GM23248 (cell line): ENCODE results near the gene NPFFR1. TPM values are rescaled to one million over a fixed set of nuclear protein-coding genes. Genes with fewer than 3 reads are reported as not detected.

Experiments used
- DNase-seq: peaks from one replicate; pipeline ENCODE4 v3.0.0-alpha.2; 2015
- H2AFZ ChIP-seq: fragments of 200-600 bp; sonication (generic); 2 replicates; pipeline ENCODE4 v1.6.1; 2016; ENCODE audit warnings: antibody characterized with exemption
- H3F3A ChIP-seq: fragments of 200-600 bp; sonication (generic); 2 replicates; pipeline ENCODE4 v1.6.1; 2016; ENCODE audit warnings: mild to moderate bottlenecking, antibody characterized with exemption, mixed run types; ENCODE audit not compliant: insufficient read depth
- H3K27ac ChIP-seq: fragments of 200-600 bp; sonication (generic); 2 replicates; pipeline ENCODE4 v1.5.1; 2016; ENCODE audit warnings: mild to moderate bottlenecking
- H3K27me3 ChIP-seq: fragments of 200-600 bp; sonication (generic); replicated peaks from 2 replicates; pipeline ENCODE4 v1.6.1; 2016; ENCODE audit warnings: mild to moderate bottlenecking; ENCODE audit not compliant: insufficient read depth
- H3K36me3 ChIP-seq: fragments of 200-600 bp; sonication (generic); 2 replicates; pipeline ENCODE4 v1.6.1; 2016; ENCODE audit warnings: low read depth, mild to moderate bottlenecking
- H3K4me1 ChIP-seq: fragments of 200-600 bp; sonication (generic); 2 replicates; pipeline ENCODE4 v1.6.1; 2016; ENCODE audit warnings: mild to moderate bottlenecking; ENCODE audit not compliant: insufficient read depth
- H3K4me2 ChIP-seq: fragments of 200-600 bp; sonication (generic); one replicate; pipeline ENCODE4 v1.6.1; 2016; ENCODE audit warnings: mild to moderate bottlenecking; ENCODE audit not compliant: unreplicated experiment
- H3K4me3 ChIP-seq: fragments of 200-600 bp; sonication (generic); 2 replicates; pipeline ENCODE4 v1.5.1; 2016; ENCODE audit warnings: mild to moderate bottlenecking
- H3K79me2 ChIP-seq: fragments of 200-600 bp; sonication (generic); 2 replicates; pipeline ENCODE4 v1.6.1; 2016; ENCODE audit warnings: mild to moderate bottlenecking; ENCODE audit not compliant: insufficient read depth
- H3K9ac ChIP-seq: fragments of 200-600 bp; sonication (generic); 2 replicates; pipeline ENCODE4 v1.6.1; 2016; ENCODE audit warnings: mild to moderate bottlenecking
- H3K9me2 ChIP-seq: fragments of 200-600 bp; sonication (generic); 2 replicates; pipeline ENCODE4 v1.6.1; 2016; ENCODE audit warnings: mixed run types, mild to moderate bottlenecking, moderate library complexity; ENCODE audit not compliant: insufficient read depth
- H3K9me3 ChIP-seq: fragments of 200-600 bp; sonication (generic); one replicate; pipeline ENCODE4 v1.6.1; 2017; ENCODE audit warnings: low read depth
- H4K20me1 ChIP-seq: fragments of 200-600 bp; sonication (generic); 2 replicates; pipeline ENCODE4 v1.6.0; 2016; ENCODE audit not compliant: insufficient read depth
- EZH2 ChIP-seq: fragments of 200-600 bp; sonication (generic); IDR thresholded peaks from 2 replicates; pipeline ENCODE4 v1.6.1; 2018; ENCODE audit warnings: antibody characterized with exemption, mild to moderate bottlenecking; ENCODE audit not compliant: insufficient read depth, poor library complexity, severe bottlenecking
- EZH2phosphoT487 ChIP-seq: fragments of 200-600 bp; sonication (generic); IDR thresholded peaks from 2 replicates; pipeline ENCODE4 v1.6.1; 2018; ENCODE audit warnings: antibody characterized with exemption, moderate library complexity, mild to moderate bottlenecking, low read depth; ENCODE audit not compliant: insufficient read depth
- WGBS, 2 experiments: methylation state at CpG; one replicate each; pipeline ENCODE4 v1.1.6; 2015 to 2017; ENCODE audit warnings: low lambda C conversion rate in 2 of 2, low coverage in 1 of 2; ENCODE audit errors: missing lambda C conversion rate in 2 of 2; 5-methylcytosine and 5-hydroxymethylcytosine counted together
- in situ Hi-C: fragments of 300-500 bp; cut with MboI; formaldehyde crosslinking; loops from 2 replicates; pipeline ENCODE4 v1.15.0; 2020
- polyA plus RNA-seq: library from polyadenylated mRNA; unstranded; fragments of >200 nt; fragmentation: Nextera tagmentation; extraction: Ambion mirVana; gene quantifications from 2 replicates; pipeline ENCODE4 v1.2.1, GENCODE V29; 2016
- total RNA-seq: library from RNA; depleted of rRNA; stranded (reverse); fragments of >200 nt; shearing (Covaris generic); gene quantifications from 2 replicates; pipeline ENCODE4 v1.2.3, GENCODE V29; 2014

Gene NPFFR1
- total and polyA plus RNA-seq, 2 experiments from 2014 or later = not detected

DNA sequence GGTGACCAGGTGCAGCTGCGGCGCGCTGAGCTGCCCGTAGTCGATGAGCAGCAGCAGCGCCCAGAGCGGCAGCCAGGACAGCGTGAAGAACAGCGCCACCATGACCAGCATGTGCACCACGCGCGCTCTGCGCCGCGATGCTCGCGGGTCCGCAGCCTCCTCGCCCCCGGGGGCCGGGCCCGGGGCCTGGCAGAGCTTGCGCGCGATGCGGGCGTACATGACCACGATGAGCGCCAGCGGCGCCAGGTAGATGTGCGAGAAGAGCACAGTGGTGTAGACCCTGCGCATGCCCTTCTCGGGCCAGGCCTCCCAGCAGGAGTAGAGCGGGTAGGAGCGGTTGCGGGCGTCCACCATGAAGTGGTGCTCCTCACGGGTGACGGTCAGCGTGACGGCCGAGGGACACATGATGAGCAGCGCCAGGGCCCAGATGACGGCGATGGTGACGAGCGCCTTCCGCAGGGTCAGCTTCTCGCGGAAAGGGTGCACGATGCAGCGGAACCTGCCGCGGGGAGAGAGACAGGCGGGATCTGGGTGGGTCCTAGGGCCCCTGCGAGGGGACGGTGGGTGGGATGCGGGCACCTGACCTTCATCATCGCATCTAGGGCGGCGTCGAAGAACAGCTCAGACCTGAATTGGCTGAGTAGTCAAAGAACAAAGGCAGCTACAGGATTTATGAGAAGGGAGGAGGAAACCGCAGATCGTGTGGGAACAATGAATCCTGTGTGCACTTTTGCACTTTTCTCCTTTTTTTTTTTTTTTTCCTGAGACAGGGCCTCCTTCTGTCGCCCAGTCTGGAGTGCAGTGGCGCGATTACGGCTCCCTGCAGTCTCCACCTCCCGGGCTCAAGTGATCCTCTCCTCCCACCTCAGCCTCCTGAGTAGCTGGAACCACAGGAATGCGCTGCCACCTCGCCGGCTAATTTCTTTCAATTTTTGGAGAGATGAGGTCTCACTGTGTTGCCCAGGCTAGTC, 28.2 kb downstream of the NPFFR1 start:
- Histone ChIP-seq H3K27me3 (peaks cover 51% of the 10 kb centered on the region), H4K20me1 (no peaks in the 10 kb centered on the region), H3K27ac (no peak overlapping the region), H3F3A (no peaks in the 10 kb centered on the region), H3K79me2 (no peaks in the 10 kb centered on the region), H3K9me2 (no peaks in the 10 kb centered on the region), H3K9me3 (no peaks in the 10 kb centered on the region), H2AFZ (no peak overlapping the region; the same call in 1 of the 2 replicates), H3K4me3 (no peak overlapping the region), H3K36me3 (no peaks in the 10 kb centered on the region), H3K9ac (no peak overlapping the region), H3K4me2 (no peak overlapping the region), H3K4me1 (0 out of 2 replicates have a peak, but pooled peaks cover 5% of the 10 kb centered on the region)
- in situ Hi-C loops = no loop called here
- DNase-seq = peak; percentile 15
- TF ChIP-seq EZH2phosphoT487 = no peak
- no peak for TF ChIP-seq EZH2
- WGBS, 2 experiments = 23 to 24% methylated on average over 68 to 70 of the region's 73 CpGs

DNA sequence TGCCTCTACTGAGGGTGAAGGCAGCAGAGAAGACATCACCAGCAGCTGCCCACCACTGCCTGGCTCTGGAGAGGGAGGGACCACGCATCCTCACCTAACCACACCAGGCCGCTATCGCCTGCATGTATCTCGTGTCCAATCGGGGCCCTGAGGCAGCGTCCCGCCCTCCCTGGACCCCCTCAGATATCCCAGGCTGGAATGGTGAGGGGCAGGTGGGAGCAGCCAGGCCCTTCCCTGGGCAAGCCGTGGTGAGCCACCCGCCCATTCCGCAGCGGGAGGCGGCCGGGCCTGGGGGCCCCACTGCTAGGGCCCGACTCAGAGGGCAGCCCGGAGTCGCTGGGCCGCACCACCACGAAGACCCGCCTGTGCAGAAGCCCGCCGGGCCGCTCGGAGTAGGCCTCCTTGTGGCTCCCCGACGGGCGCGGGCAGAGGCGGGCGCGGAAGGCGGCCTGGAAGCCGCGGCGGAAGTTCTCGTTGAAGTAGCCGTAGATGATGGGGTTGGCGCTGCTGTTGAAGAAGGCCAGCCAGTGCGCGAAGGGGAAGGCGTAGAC, 29.0 kb downstream of the NPFFR1 start:
- H3K27me3 ChIP-seq = peaks cover 51% of the 10 kb centered on the region
- no peaks in the 10 kb centered on the region for H4K20me1 ChIP-seq
- in situ Hi-C loops = no loop called here
- H3K79me2 ChIP-seq = no peaks in the 10 kb centered on the region
- H3K9me3 ChIP-seq = no peaks in the 10 kb centered on the region
- no peak overlapping the region for H3K27ac ChIP-seq
- no peak for DNase-seq
- no peak overlapping the region for H3K9ac ChIP-seq
- no peak overlapping the region for H2AFZ ChIP-seq
- no peaks in the 10 kb centered on the region for H3K9me2 ChIP-seq
- no peaks in the 10 kb centered on the region for H3K36me3 ChIP-seq
- 69 to 90% methylated on average over 15 to 40 of the region's 40 CpGs for WGBS, 2 experiments
- TF ChIP-seq EZH2 = no peak
- no peak for TF ChIP-seq EZH2phosphoT487
- no peak overlapping the region for H3K4me2 ChIP-seq
- H3F3A ChIP-seq = no peaks in the 10 kb centered on the region
- no peak overlapping the region for H3K4me3 ChIP-seq
- H3K4me1 ChIP-seq = 0 out of 2 replicates have a peak, but pooled peaks cover 5% of the 10 kb centered on the region

DNA sequence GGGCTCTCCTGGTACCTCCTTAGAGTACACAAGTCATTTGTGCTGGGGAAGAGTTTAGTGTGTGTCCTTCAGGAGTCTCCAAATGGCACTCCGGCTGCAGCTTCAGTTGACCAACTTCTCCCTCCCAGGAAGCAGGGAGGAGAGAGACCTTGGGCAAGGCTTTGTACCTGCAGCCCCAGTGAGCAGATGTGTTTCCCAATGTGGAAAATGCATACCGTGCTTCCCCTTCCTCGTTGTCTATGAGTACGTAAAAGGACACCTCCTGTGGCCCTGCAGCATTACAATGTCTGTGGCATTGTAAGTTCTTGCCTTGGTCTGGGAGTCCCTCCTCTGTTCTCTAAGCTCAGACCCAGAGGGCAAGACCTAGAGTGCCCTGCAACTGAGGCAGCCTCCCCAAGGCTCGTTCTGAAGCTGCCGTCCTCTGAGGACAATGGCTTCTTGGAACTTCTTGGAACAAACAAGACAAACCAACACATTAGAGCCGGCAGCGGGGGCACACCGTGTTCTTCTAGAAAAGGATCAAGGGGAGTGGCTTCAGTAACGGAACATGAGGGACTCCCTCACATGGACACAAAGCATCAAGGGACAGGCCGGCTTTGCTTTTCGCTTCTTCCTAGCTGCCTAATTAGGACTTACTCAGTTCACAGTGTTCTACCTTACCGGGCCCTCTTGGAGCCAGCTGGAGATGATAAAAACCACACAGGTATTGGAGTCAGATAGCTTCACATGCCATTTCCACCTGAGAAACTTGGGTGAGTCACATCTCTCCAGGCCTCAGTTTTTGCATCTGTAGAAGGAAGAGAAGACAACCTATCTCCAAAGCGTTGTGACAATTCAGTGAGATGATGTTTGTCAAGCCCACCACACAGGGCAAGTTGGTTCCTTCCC, 29.7 kb downstream of the NPFFR1 start:
- Histone ChIP-seq H3K27ac (no peak overlapping the region), H4K20me1 (no peaks in the 10 kb centered on the region), H3F3A (no peaks in the 10 kb centered on the region), H3K4me2 (no peak overlapping the region), H3K4me1 (0 out of 2 replicates have a peak, but pooled peaks cover 5% of the 10 kb centered on the region), H3K4me3 (no peak overlapping the region), H2AFZ (no peak overlapping the region), H3K79me2 (no peaks in the 10 kb centered on the region), H3K9me2 (no peaks in the 10 kb centered on the region), H3K9me3 (no peaks in the 10 kb centered on the region), H3K27me3 (peaks cover 51% of the 10 kb centered on the region), H3K36me3 (no peaks in the 10 kb centered on the region), H3K9ac (no peak overlapping the region)
- in situ Hi-C loops = no loop called here
- no peak for TF ChIP-seq EZH2
- no peak for TF ChIP-seq EZH2phosphoT487
- no peak for DNase-seq
- 76 to 78% methylated on average over 14 of the region's 14 CpGs for WGBS, 2 experiments
